ENCODE results near the gene FGF12. TPM values are rescaled to one million over a fixed set of nuclear protein-coding genes. Genes with fewer than 3 reads are reported as not detected.

Gene FGF12
- total and polyA plus RNA-seq, 2 of the 13 experiments (the other 11 are each of a cell fraction or from before 2014, with no cell fraction given) = 0.07 TPM; not detected in 1

GRCh38 chr3:192545333-192545732 is 182.0 kb downstream of the FGF12 start (continued):
- TF ChIP-seq BCL3 (CRISPR knock-in tag; IDR thresholded peaks at IDR 0.05) = no peak

- no peak for DNase-seq (ENCODE audit: low spot score)
- no peaks in the 10 kb centered on the region for H3K27me3 ChIP-seq (ENCODE audit: control insufficient read depth in 1 of 2, insufficient read depth in 2 of 2, low read length in 2 of 2)
- ChIA-PET POLR2A (no interaction called here), CTCF (ENCODE audit: low intra/inter-chr PET ratio, low total read pairs) (no interaction called here)
- 8% methylated on average over 3 of the region's 3 CpGs for WGBS (ENCODE audit: low lambda C conversion rate)
- H3K9me3 ChIP-seq (ENCODE audit: low read length) = no peaks in the 10 kb centered on the region
- H3K27ac ChIP-seq (ENCODE audit: extremely low read length, insufficient read depth, low read length) = no peak overlapping the region
- no peak overlapping the region for H3K4me2 ChIP-seq (ENCODE audit: low read depth, low read length)
- intact Hi-C loops (cut with micrococcal nuclease; ENCODE audit: unreplicated experiment) = no loop called here
- H4K20me1 ChIP-seq (ENCODE audit: insufficient read depth, low read length) = no peaks in the 10 kb centered on the region
- TF ChIP-seq ZFP62 (CRISPR knock-in tag; IDR thresholded peaks at IDR 0.05) = no peak
- no peak for TF ChIP-seq ERF (CRISPR knock-in tag; IDR thresholded peaks at IDR 0.05)
- TF ChIP-seq ARID4A (CRISPR knock-in tag; IDR thresholded peaks at IDR 0.05; ENCODE audit: borderline replicate concordance) = no peak
- TF ChIP-seq ZNF331 (CRISPR knock-in tag; IDR thresholded peaks at IDR 0.05) = no peak
- TF ChIP-seq RARG (CRISPR knock-in tag; IDR thresholded peaks at IDR 0.05; ENCODE audit: low read depth) = no peak
- TF ChIP-seq HCFC1 (IDR thresholded peaks at IDR 0.05; ENCODE audit: low read depth, low read length) = no peak
- no peak for TF ChIP-seq FOXO4 (CRISPR knock-in tag; conservative IDR thresholded peaks at IDR 0.05)
- TF ChIP-seq ZNF501 (CRISPR knock-in tag; IDR thresholded peaks at IDR 0.05) = no peak
- no TSS peak for BruUV-seq (replicated peaks)
- H3K9ac ChIP-seq (ENCODE audit: insufficient read depth, low read depth, low read length) = no peak overlapping the region
- no peak overlapping the region for H3K4me3 ChIP-seq (replicated peaks in 1 of 3; ENCODE audit: insufficient read depth in 1 of 3, low read depth in 2 of 3, low read length in 3 of 3)
- H2AFZ ChIP-seq (ENCODE audit: low read length) = no peak overlapping the region
- H3K4me1 ChIP-seq (ENCODE audit: insufficient read depth, low read length) = no peaks in the 10 kb centered on the region
- ATAC-seq = no peak
- FAIRE-seq = no peak
- no peaks in the 10 kb centered on the region for H3K36me3 ChIP-seq (replicated peaks in 1 of 2; ENCODE audit: control insufficient read depth in 1 of 2, insufficient read depth in 2 of 2, low read length in 2 of 2)
- no peaks in the 10 kb centered on the region for H3K79me2 ChIP-seq (ENCODE audit: insufficient read depth, low read length)
- in situ Hi-C loops (cut with HindIII; ENCODE audit: extremely low pct_ligation_motif_present, low pct_unique_long_range_greater_than_20kb) = no loop called here
Observed at GRCh38 chr3:192543163-192543562, 184.2 kb downstream of the FGF12 start.

All from HepG2 (cell line).